CD4-positive, alpha-beta memory T cell (primary cell): Measurements from ENCODE around the gene PACSIN3. TPM values are rescaled to one million over a fixed set of nuclear protein-coding genes. Genes with fewer than 3 reads are reported as not detected.

ENCODE experiments used
- CTCF ChIA-PET: fragments of 350-600 bp; sonication (Branson Sonifier 250); formaldehyde crosslinking; loops from one replicate; lab custom pipeline; 2021; ENCODE audit warnings: inconsistent platforms; ENCODE audit not compliant: partially characterized antibody; lab: Charles Lee
- POLR2A ChIA-PET: fragments of 350-600 bp; sonication (Branson Sonifier 250); formaldehyde crosslinking; loops from one replicate; lab custom pipeline; 2021; ENCODE audit not compliant: partially characterized antibody; lab: Charles Lee
- DNase-seq, 5 donors: peaks; one replicate each; pipeline versions ENCODE4 v3.0.0 to v3.0.0-alpha.2; 2020 to 2022; ENCODE audit warnings: mixed read lengths in 1 of 5
- H3K27ac ChIP-seq: one replicate; pipeline ENCODE4 v1.7.0; 2013; ENCODE audit warnings: low read depth, low read length
- H3K27me3 ChIP-seq: 2 replicates; pipeline ENCODE4 v1.7.0; 2013; ENCODE audit warnings: mild to moderate bottlenecking, low read length, moderate library complexity; ENCODE audit not compliant: insufficient read depth
- H3K36me3 ChIP-seq: 2 replicates; pipeline ENCODE4 v1.7.0; 2013; ENCODE audit warnings: mild to moderate bottlenecking, low read length, moderate library complexity; ENCODE audit not compliant: insufficient read depth
- H3K4me1 ChIP-seq: 2 replicates; pipeline ENCODE4 v1.7.0; 2013; ENCODE audit warnings: mild to moderate bottlenecking, low read length, moderate library complexity; ENCODE audit not compliant: insufficient read depth
- H3K4me3 ChIP-seq, 2 donors: one replicate each; pipeline ENCODE4 v1.7.0; 2013; ENCODE audit warnings: low read length in 2 of 2, mild to moderate bottlenecking in 1 of 2
- H3K9me3 ChIP-seq, 2 donors: one replicate each; pipeline ENCODE4 v1.7.0; 2013; ENCODE audit warnings: low read length in 2 of 2, control low read depth in 1 of 2; ENCODE audit not compliant: control insufficient read depth in 1 of 2
- H3K27ac Mint-ChIP-seq, 7 donors: one replicate each; pipeline ENCODE4 v1.8.0; 2020 to 2021; ENCODE audit warnings: mixed read lengths in 7 of 7, mild to moderate bottlenecking in 6 of 7, inconsistent platforms in 3 of 7, moderate library complexity in 3 of 7
- H3K27me3 Mint-ChIP-seq, 2 donors: one replicate each; pipeline ENCODE4 v1.8.0; 2020 to 2021; ENCODE audit warnings: mixed read lengths in 2 of 2
- H3K36me3 Mint-ChIP-seq, 2 donors: one replicate each; pipeline ENCODE4 v1.8.0; 2020 to 2021; ENCODE audit warnings: mixed read lengths in 2 of 2, inconsistent platforms in 1 of 2, mild to moderate bottlenecking in 1 of 2
- H3K4me1 Mint-ChIP-seq, 4 donors: one replicate each; pipeline ENCODE4 v1.8.0; 2020 to 2021; ENCODE audit warnings: mixed read lengths in 4 of 4, mild to moderate bottlenecking in 1 of 4
- H3K4me3 Mint-ChIP-seq, 8 donors: one replicate each; pipeline ENCODE4 v1.8.0; 2020 to 2021; ENCODE audit warnings: mixed read lengths in 8 of 8, mild to moderate bottlenecking in 7 of 8, moderate library complexity in 6 of 8, inconsistent platforms in 3 of 8
- H3K9me3 Mint-ChIP-seq, 8 donors: one replicate each; pipeline ENCODE4 v1.8.0; 2020 to 2021; ENCODE audit warnings: mixed read lengths in 8 of 8, mild to moderate bottlenecking in 5 of 8, inconsistent platforms in 3 of 8, moderate library complexity in 1 of 8
- intact Hi-C: fragments of 100-400 bp; cut with micrococcal nuclease; formaldehyde crosslinking; loops from one replicate; pipeline ENCODE4 v1.15.1; 2023
- polyA plus RNA-seq, 2 donors: library from polyadenylated mRNA; unstranded; fragments of 300-500 nt; fragmentation: Illumina TruSeq; gene quantifications; one replicate each; pipeline ENCODE4 v1.2.3, GENCODE V29; 2021
- total RNA-seq, 2 experiments: library from RNA; stranded (reverse); gene quantifications; one replicate each; pipeline ENCODE4 v1.2.3, GENCODE V29; 2021

PACSIN3 gene
- total and polyA plus RNA-seq, 4 experiments from 2014 or later, result 0.23 to 1.3 TPM; not detected in 2

DNA sequence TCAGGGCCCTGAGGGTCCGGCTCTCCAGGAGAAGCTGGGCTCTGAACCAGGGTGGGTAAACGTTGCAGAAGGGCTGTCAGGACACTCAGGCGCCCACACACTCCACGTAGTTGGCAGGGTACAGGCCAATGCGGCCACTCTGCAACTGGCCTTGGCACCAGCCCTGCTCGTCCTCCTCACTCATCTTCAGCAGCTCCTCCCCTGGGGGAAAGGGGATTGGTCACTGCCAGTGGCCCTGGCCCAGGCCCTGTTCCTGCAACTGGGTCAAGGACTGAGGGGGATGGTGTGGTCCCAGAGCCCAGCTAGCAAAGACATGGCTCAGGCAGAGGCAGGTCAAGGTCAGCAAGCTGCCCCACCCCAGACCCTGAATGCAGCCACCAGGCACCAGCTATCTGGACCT lies 8.4 kb downstream of the PACSIN3 start:
- ChIA-PET CTCF (interaction anchor here (0.7 to 3.7 kb wide), 24 partner anchors 10 to 293 kb away, joined by 3 to 42 read pairs (median 6); partner anchors contain the start of genes ACP2 and DDB2), POLR2A (interaction anchor here (0.7 to 3.6 kb wide), 13 partner anchors 10 to 588 kb away, joined by 3 to 66 read pairs (median 7); partner anchors contain the start of genes ACP2, DDB2, MADD and NR1H3)
- H3K9me3 Mint-ChIP-seq, result no peaks in the 10 kb centered on the region
- peak overlapping the region in 7 of 8 donors; percentile 15 to 100 (median 98) for H3K4me3 Mint-ChIP-seq
- Histone ChIP-seq H3K36me3 (peaks cover 19% of the 10 kb centered on the region), H3K4me1 (peaks cover 40% of the 10 kb centered on the region), H3K27me3 (no peaks in the 10 kb centered on the region), H3K9me3 (no peaks in the 10 kb centered on the region), H3K27ac (peak overlapping the region; percentile 92), H3K4me3 (peak overlapping the region in 1 of 2 donors; percentile 89)
- peak overlapping the region; percentile 99 to 100 (median 99) for H3K27ac Mint-ChIP-seq
- H3K4me1 Mint-ChIP-seq, result peaks cover 15 to 53% (median 33%) of the 10 kb centered on the region in 4 donors
- peaks cover 0 to 5% of the 10 kb centered on the region in 2 donors for H3K27me3 Mint-ChIP-seq
- intact Hi-C loops, result loop anchor here (1.0 to 10.0 kb wide), 10 partner anchors 8 to 677 kb away; partner anchors contain the start of genes ACP2, DDB2, KBTBD4 and NDUFS3
- no peak for DNase-seq
- peaks cover 10 to 26% of the 10 kb centered on the region in 2 donors for H3K36me3 Mint-ChIP-seq

DNA sequence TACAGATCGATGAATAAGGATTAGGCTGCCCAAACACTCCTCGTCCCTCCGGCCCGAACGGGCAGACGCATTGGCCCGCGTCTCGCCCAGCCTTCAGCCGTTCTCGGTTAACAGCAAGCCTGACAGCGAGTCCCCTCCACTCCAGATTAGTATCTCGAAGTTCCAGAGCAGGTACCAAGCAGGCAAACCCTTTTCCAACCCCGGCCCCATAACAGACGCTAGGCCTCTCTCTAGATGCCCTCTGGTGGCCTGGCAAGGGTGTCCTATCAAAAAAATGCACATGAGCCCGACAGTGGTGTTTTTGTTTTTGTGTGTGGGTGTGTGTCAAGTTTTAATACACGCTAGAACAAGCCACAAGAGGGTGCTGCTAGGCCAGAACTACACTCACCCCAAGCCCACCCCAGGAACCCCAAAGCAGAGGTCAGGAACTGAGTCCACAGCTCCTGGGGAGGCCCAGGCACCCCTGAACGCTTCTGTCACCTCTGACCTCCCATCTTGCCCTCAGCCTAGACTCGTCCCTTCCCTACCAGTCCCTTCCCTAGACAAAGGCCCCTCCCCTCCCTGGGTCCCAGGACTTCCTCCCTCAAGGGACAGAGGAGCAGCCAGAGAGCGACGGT lies 8.9 kb downstream of the PACSIN3 start:
- peaks cover 16 to 58% (median 36%) of the 10 kb centered on the region in 4 donors for H3K4me1 Mint-ChIP-seq
- H3K4me3 ChIP-seq, result peak overlapping the region; percentile 89 to 91
- peak; percentile 82 to 91 (median 85) for DNase-seq
- peak overlapping the region; percentile 99 to 100 (median 99) for H3K27ac Mint-ChIP-seq
- no peaks in the 10 kb centered on the region for H3K9me3 ChIP-seq
- POLR2A ChIA-PET, result interaction anchor here (0.5 to 3.6 kb wide), 13 partner anchors 10 to 1058 kb away, joined by 3 to 66 read pairs (median 7); partner anchors contain the start of genes ACP2, DDB2, MADD and NR1H3
- H3K4me3 Mint-ChIP-seq, result peak overlapping the region; percentile 93 to 100 (median 98)
- H3K36me3 ChIP-seq, result peaks cover 24% of the 10 kb centered on the region
- CTCF ChIA-PET, result interaction anchor here (0.7 to 3.7 kb wide), 21 partner anchors 9 to 292 kb away, joined by 3 to 42 read pairs (median 6); partner anchors contain the start of genes ACP2 and DDB2
- intact Hi-C loops, result loop anchor here (1.0 to 10.0 kb wide), 10 partner anchors 9 to 677 kb away; partner anchors contain the start of genes ACP2, DDB2, KBTBD4 and NDUFS3
- H3K9me3 Mint-ChIP-seq, result no peaks in the 10 kb centered on the region
- peaks cover 0 to 5% of the 10 kb centered on the region in 2 donors for H3K27me3 Mint-ChIP-seq
- H3K27me3 ChIP-seq, result no peaks in the 10 kb centered on the region
- H3K4me1 ChIP-seq, result peaks cover 42% of the 10 kb centered on the region
- peak overlapping the region; percentile 92 for H3K27ac ChIP-seq
- peaks cover 14 to 28% of the 10 kb centered on the region in 2 donors for H3K36me3 Mint-ChIP-seq

GRCh38 chr11:47176328-47177228 lies 9.7 kb downstream of the PACSIN3 start, which contains the start of gene ARFGAP2:
ARFGAP2 (minus strand) TSS chr11:47176879; CDS start chr11:47176853, 26 bp downstream.
- ChIA-PET CTCF (interaction anchor here (1.0 to 3.7 kb wide), 8 partner anchors 10 to 88 kb away, joined by 3 to 42 read pairs (median 8); partner anchors contain the start of genes DDB2 and PACSIN3), POLR2A (interaction anchor here (0.5 to 3.6 kb wide), 11 partner anchors 10 to 1057 kb away, joined by 3 to 66 read pairs (median 11); partner anchors contain the start of genes ACP2, DDB2, MADD and PACSIN3)
- peaks cover 32% of the 10 kb centered on the region for H3K36me3 ChIP-seq
- H3K27me3 Mint-ChIP-seq, result peaks cover 0 to 5% of the 10 kb centered on the region in 2 donors
- peak within 1 kb of the TSS; percentile 99 to 100 (median 99) for H3K27ac Mint-ChIP-seq
- peaks cover 42% of the 10 kb centered on the region for H3K4me1 ChIP-seq
- no peaks in the 10 kb centered on the region for H3K9me3 ChIP-seq
- peaks cover 16 to 65% (median 36%) of the 10 kb centered on the region in 4 donors for H3K4me1 Mint-ChIP-seq
- peak; percentile 96 to 97 (median 97) for DNase-seq
- peaks cover 14 to 35% of the 10 kb centered on the region in 2 donors for H3K36me3 Mint-ChIP-seq
- intact Hi-C loops, result loop anchor here (1.0 to 10.0 kb wide), 10 partner anchors 10 to 678 kb away; partner anchors contain the start of genes ACP2, DDB2, KBTBD4 and NDUFS3
- H3K9me3 Mint-ChIP-seq, result no peaks in the 10 kb centered on the region
- H3K27ac ChIP-seq, result peak within 1 kb of the TSS; percentile 92
- peak within 1 kb of the TSS; percentile 97 to 100 (median 98) for H3K4me3 Mint-ChIP-seq
- H3K4me3 ChIP-seq, result peak within 1 kb of the TSS; percentile 89 to 91
- H3K27me3 ChIP-seq, result no peaks in the 10 kb centered on the region

- peaks cover 42% of the 10 kb centered on the region for H3K4me1 ChIP-seq
- peaks cover 14 to 42% of the 10 kb centered on the region in 2 donors for H3K36me3 Mint-ChIP-seq
- intact Hi-C loops, result loop anchor here (5.0 to 10.0 kb wide), 3 partner anchors 231 to 679 kb away; partner anchors contain the start of genes KBTBD4, NDUFS3 and SLC39A13
Observed at GRCh38 chr11:47175746-47176327, 10.4 kb downstream of the PACSIN3 start.

GRCh38 chr11:47172740-47173336 lies 13.4 kb downstream of the PACSIN3 start:
- Histone ChIP-seq H3K4me1 (peaks cover 36% of the 10 kb centered on the region), H3K27me3 (no peaks in the 10 kb centered on the region), H3K36me3 (peaks cover 63% of the 10 kb centered on the region), H3K4me3 (no peak overlapping the region), H3K27ac (no peak overlapping the region), H3K9me3 (no peaks in the 10 kb centered on the region)
- Mint-ChIP-seq H3K4me1 (peaks cover 16 to 60% (median 31%) of the 10 kb centered on the region in 4 donors), H3K27me3 (peaks cover 0 to 5% of the 10 kb centered on the region in 2 donors), H3K27ac (peak overlapping the region in 4 of 7 donors; percentile 18 to 99 (median 78)), H3K36me3 (peaks cover 14 to 57% of the 10 kb centered on the region in 2 donors), H3K9me3 (no peaks in the 10 kb centered on the region), H3K4me3 (peak overlapping the region in 1 of 8 donors; percentile 35)
- no peak for DNase-seq
- POLR2A ChIA-PET, result no interaction called here
- CTCF ChIA-PET, result interaction anchor here (0.7 to 2.6 kb wide), 4 partner anchors 10 to 32 kb away, joined by 3 to 20 read pairs (median 6); no protein-coding TSS in a partner anchor
- intact Hi-C loops, result loop anchor here (10.0 kb wide), 2 partner anchors 402 to 682 kb away; partner anchors contain the start of genes KBTBD4 and NDUFS3

More at GRCh38 chr11:47175746-47176327, 10.4 kb downstream of the PACSIN3 start:
- CTCF ChIA-PET, result interaction anchor here (0.8 to 1.0 kb wide), 3 partner anchors 11 to 23 kb away, joined by 3 to 4 read pairs (median 3); partner anchors contain the start of gene PACSIN3
- Histone ChIP-seq H3K27me3 (no peaks in the 10 kb centered on the region), H3K9me3 (no peaks in the 10 kb centered on the region), H3K36me3 (peaks cover 39% of the 10 kb centered on the region), H3K4me3 (peak overlapping the region; percentile 77 to 89), H3K27ac (peak overlapping the region; percentile 92)
- POLR2A ChIA-PET, result interaction anchor here (0.9 to 3.6 kb wide), 5 partner anchors 39 to 250 kb away, joined by 3 to 66 read pairs (median 19); partner anchors contain the start of genes ACP2, DDB2, MADD and PSMC3
- peak overlapping the region; percentile 97 to 100 (median 98) for H3K4me3 Mint-ChIP-seq
- DNase-seq, result no peak
- H3K27ac Mint-ChIP-seq, result peak overlapping the region; percentile 96 to 99 (median 97)
- H3K27me3 Mint-ChIP-seq, result peaks cover 0 to 5% of the 10 kb centered on the region in 2 donors
- peaks cover 16 to 70% (median 36%) of the 10 kb centered on the region in 4 donors for H3K4me1 Mint-ChIP-seq
- no peaks in the 10 kb centered on the region for H3K9me3 Mint-ChIP-seq
